GM21526 (cell line): ENCODE results near the gene OR2T5.
A peak's percentile ranks its signal among the peaks of the same experiment; 100 is the strongest.
"Not testable (repeated sequence)": the region's sequence is repeated elsewhere in the genome, so short reads cannot be mapped to it uniquely, and the experiment has no call there.

Experiments used
- ATAC-seq: cut with Tn5 transposase; IDR thresholded peaks from one replicate; pipeline ENCODE4 v1.9.1; 2021; ENCODE audit warnings: moderate library complexity; ENCODE audit not compliant: unreplicated experiment, low FRiP score

OR2T5 gene, protein sequence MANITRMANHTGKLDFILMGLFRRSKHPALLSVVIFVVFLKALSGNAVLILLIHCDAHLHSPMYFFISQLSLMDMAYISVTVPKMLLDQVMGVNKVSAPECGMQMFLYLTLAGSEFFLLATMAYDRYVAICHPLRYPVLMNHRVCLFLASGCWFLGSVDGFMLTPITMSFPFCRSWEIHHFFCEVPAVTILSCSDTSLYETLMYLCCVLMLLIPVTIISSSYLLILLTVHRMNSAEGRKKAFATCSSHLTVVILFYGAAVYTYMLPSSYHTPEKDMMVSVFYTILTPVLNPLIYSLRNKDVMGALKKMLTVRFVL

DNA sequence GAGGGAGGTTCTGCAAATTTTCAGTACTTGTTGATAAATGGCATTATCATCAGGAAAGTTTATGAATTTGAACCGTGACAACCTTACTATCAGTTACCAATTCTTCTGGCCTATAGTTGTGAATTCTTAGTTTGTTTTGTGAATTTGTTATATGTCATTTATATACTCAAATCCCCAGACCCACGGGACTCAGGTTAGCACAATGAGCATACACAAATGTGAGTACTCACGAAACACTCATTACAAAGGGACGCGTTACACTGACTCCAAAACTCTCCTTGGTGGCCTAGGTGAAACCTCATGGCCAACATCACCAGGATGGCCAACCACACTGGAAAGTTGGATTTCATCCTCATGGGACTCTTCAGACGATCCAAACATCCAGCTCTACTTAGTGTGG lies at the start of gene OR2T5:
TSS of gene OR2T5 (plus strand) at position 301 of the 400 bp plus-strand sequence. CDS start at position 301, 0 bp downstream.
- ATAC-seq, result not testable (repeated sequence)

DNA sequence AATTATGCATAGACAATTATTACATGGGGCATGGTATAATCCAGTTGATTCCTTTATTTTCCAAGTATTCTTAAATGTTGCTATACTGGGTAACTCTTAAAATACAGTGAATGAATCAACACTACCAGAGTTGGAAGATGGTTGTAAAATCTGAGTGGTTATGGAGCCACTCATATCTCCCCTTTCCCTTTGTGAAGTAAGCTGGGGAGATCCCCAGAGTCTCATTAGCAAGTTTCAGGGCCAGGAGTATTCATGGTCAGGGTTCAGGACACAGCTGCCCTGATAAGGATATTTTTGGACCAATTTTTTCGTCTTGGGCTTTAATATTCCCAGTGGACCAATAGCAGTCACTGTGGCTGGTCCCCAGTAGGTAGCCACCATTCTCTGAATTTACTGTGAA lies 49.7 kb upstream of the OR2T5 start:
- ATAC-seq, result not testable (repeated sequence)

DNA sequence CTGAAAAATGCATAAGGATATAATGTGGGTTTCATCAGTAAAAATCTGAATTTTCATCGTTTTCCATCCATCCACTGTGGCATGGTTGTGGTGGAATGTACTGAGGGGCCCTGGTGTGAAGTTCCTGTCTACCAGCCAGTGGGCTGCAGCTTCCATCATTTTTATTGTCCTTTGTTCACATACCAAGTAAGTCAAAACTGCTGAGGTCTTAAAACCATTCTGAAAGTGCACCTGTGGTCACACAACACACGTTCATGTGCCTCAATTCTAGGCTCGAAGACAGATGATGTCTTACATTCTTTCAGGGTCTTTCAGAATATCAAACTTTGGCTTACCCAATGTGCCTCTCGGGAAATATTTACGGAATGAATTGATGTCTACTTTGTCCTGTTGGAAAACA lies 49.1 kb upstream of the OR2T5 start:
- not testable (repeated sequence) for ATAC-seq

DNA sequence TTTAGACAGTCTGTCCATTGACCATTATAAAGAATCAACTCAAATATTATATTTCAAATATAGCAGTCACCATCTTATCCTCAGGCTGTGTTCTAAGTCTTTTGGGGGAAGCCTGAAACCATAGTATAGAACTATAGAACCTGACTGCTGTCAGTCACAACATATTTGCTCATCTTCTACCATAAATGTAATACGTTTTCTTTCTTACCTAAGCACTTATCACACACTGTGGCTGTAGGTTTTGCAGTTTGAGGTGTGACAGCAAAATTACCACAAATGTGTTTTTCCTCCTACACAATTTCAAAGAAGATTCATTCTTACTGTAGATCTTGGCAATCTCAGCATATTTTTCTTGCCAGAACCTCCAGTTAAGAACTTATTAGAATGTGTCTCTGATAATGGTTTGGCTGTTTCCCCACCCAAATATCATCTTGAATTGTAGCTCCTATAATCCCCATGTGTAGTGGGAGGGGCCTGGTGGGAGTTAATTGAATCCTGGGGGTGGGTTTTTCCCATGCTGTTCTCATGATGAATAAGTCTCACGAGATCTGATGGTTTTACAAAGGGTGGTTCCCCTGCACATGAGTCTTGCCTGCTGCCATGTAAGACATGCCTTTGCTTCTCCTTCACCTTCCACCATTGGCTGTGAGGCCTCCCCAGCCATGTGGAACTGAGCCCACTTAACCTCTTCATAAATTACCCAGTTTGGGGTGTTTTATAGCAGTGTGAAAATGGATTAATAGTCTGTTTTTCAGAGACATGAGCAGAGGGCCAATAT lies 45.7 kb upstream of the OR2T5 start:
- ATAC-seq, result not testable (repeated sequence)

DNA sequence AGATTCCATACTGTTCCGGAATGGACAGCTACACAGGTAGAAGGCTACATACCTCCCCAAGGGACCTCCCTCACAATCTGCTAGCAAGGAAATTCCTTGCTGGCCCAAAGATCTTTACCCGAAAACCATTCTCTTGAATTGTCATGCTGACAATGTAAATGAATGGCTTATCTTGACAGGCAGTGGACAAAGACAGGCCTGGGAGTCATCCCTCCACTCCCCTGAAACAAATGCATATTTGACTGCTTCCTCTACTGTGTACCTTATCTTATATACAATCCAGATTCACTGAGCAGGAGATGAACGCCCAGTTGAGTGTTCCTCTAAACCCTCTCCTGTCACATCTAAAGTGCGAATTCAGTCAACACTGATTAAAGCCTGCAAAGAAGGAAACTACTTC lies 43.8 kb upstream of the OR2T5 start:
- ATAC-seq, result not testable (repeated sequence)

DNA sequence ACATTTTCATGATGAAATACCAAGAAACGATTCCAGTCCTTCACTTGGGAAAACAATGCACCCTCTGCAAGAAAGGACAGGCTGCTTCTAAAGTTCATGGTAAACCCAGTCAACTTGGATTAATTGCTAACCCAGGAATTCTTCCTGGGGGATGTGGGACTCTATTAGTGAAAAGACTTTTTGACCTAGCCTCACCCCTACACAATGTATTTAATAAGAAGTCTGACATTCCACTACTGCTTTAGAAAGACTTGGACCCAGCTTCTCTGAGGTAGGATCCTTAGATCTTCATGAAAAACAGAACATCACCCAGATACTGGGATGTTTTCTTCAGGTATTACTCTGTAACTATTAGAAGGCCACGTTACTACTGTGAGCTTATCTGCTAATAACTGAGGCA lies 43.0 kb upstream of the OR2T5 start, which contains the start of gene OR2T2:
TSS of gene OR2T2 (plus strand) at position 239 of the 400 bp plus-strand sequence. CDS start 7,161 bp downstream, outside the sequence.
- ATAC-seq, result not testable (repeated sequence)

DNA sequence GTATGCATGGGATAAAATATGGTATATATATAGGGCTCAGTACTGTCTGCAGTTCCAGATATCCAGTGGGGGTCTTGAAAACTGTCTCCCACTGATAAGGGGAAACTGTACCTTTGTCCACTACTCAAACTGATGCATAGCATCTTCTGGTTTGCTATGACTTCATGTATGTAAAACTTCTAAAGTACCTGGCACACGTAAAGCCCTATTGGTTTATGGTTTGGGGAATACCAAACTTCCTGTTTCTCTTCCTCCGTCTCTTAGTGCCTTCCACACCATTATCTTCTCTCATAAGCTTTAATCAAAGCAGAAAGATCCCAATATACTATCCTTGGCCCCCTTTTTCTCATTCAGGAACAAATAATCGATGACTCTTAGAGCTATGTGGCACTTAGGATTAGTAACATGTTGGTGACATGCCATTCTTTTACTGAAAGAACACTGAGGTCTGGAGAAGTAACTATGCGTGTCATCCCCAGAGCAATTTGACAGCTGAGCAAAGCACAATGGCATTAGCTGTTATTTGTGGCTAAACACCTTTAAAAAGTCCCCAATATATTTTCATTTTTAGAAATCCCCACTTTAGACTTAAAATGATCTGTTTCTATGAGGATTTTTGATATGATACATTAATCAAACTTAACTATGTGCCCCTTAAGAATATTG lies 39.8 kb upstream of the OR2T5 start:
- ATAC-seq, result peak; percentile 44

DNA sequence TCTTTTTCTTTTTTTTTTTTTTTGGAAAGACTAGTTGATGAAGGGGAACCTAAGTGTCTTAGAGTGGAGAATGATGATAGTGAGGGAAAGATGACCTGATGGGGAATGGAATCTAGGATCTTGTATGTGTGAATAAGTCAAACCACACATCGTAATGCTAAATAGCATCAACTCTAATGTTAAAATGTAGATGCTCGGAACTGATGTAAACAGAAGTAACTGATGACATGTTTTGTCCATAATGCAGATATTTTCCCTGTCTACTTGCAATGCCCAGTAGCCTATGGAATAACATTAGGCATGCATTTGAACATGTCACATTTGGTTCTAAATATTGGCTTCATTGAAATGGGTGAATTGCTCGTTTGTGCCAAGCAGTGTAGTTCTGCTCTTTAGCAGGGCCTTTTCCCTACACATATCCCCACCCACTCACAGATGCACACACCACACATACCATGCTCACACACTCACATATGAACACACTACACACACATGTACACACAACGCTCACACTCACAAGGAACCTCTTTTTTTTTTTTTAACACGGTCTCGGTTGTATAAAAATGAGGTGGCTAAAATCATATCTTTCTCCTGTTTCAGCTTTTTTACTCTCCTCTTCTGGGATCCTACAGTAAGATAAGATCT lies 38.4 kb upstream of the OR2T5 start:
- ATAC-seq, result peak; percentile 13

DNA sequence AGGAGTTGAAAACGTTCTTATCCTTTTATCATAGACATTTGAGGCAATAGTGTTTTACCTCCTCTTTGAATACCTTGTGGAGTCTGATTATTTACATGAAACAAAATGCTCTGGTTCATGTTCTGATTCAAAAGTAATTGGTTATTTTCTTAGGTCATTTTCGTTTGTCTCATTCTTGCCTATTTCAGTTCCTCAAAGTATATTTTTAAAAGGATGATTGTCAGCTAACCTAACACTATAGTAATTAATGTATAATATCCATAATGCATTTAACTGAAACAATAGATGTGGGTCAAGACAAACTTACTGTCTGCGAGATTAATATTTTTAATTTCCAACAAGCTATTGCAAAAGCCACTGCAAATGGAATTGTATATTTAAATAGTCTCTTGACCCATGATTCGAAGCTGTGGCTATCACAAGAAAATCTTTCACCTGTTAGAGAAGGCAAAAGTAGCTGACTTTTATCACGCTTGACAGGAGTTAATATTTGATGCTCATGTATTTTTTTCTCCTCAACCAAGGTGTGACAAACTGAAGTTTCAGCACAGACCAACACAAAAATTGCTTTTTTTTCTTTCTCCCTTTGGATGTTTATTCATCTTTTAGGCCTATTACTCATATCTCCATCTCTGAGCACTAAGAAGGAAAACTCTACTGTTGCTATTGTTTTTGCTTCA lies 37.8 kb upstream of the OR2T5 start:
- peak; percentile 66 for ATAC-seq

DNA sequence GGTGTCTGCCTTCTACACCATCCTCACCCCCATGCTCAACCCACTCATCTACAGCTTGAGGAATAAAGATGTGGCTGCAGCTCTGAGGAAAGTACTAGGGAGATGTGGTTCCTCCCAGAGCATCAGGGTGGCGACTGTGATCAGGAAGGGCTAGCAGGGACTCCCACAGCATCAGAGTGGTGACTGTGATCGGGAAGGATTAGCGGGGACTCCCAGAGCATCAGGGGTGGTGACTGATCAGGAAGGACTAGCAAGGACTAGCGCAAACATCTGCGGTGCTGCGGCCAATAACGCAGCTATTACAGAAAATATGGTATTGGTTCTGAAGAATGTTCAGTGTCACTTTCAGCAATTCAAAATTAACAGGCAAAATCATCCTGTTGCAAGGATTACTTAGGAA lies 34.8 kb upstream of the OR2T5 start:
- ATAC-seq, result not testable (repeated sequence)

DNA sequence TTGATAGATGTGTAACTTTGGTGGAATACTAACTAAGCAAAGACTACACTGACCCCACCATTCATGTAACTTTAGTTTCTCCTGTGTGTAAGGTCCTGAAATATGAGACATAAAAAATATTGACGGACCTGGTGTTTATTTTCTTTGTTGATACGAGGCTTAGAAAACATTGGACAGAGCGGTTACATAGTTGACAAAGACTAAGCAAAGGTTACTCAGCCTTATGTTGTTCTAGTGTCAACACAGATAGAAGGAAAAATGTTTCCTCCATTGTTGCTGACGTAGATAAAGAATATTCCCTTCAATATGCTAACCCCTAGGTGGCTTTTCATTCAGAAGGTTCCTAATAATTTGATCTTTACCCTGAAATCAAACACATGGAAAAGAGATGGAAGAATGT lies 33.3 kb upstream of the OR2T5 start:
- ATAC-seq, result not testable (repeated sequence)

DNA sequence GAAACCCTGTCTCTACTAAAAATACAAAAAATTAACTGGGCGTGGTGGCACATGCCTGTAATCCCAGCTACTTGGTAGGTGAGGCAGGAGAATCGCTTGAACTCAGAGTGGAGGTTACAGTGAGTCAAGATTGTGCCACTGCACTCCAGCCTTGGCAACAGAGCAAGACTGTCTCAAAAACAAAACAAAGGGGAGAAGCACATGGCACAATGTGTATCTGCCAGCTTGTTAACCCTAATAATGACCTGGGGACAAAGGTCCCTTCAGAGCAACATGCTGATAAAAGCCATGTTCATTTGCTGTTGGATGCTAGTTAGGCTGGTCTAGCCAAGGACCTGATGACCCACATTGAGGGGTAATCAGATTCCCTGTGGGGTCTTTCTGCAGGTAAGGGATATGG lies 31.8 kb upstream of the OR2T5 start:
- not testable (repeated sequence) for ATAC-seq

DNA sequence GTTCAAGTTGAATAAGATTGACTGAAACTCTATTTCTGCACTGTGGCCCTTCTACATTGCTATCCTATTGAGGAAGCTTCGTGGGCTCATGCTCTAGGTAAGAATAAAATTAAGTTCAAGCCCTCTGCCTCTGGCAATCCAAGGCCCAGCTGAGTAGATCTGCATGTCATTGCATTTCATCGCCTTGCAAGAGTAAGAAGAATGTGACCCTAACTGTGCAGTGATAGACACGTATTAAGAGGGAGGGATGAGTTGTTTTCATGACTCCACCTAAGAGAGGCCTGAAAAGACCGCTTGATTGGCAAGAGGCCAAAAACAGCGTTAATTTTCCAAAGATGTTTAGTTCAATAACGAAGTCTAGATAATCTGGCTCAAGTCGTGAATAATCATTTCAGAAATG lies 29.3 kb upstream of the OR2T5 start:
- not testable (repeated sequence) for ATAC-seq

DNA sequence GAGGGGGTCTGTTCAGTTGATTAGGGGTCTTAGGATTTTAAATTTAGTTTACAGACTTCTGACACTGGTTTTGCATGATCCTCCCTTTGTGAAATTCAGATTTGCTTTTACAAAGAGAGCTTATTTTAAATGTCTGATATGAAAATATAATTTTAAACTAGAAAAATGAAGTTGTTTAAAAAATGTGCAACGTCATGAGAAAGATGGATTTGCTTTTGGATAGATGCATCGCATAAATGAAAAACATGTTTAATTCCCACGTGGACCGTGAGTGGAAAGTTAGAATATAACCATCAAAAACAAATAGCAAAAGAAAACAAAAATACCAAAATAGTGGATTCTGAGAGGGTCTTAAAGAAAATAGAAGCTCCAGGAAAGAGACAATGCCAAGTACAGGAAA lies 17.2 kb upstream of the OR2T5 start:
- no peak for ATAC-seq

DNA sequence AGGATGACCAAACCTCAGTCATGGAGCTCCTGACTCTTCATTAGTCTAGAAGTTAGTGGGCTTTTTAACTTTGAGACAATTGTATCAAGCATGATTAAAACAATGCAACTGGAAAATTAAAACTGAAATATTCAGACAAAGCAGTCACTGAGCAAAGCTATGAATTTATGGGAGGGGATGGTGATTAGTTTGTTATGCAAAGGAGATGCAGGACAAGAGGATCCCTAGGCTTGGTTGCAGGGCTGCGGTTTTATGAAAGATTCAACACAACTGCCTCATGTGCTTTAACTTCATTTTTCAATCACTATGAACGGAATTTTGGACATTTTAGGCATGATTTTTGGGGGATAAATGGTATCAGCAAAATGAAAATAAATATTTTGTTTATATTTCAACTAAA lies 16.3 kb upstream of the OR2T5 start:
- not testable (repeated sequence) for ATAC-seq

DNA sequence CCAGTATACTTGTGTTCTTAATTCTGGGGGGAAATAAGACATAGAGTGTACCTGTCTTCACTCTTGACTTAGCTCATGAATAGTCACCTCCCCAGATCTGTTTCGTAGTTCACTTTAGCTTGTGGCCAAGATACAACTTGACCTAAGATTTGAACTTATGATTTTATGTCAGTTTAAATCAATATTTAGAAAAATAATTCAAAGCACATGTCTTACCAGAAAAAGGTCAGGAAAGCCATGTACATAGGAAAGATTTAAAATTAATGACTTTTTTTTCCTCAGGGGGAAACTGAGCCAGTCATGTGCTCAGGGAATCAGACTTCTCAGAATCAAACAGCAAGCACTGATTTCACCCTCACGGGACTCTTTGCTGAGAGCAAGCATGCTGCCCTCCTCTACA lies 15.3 kb upstream of the OR2T5 start, which contains the start of gene OR2T3:
TSS of gene OR2T3 (plus strand) at position 301 of the 400 bp plus-strand sequence. CDS start at position 301, 0 bp downstream.
- not testable (repeated sequence) for ATAC-seq

DNA sequence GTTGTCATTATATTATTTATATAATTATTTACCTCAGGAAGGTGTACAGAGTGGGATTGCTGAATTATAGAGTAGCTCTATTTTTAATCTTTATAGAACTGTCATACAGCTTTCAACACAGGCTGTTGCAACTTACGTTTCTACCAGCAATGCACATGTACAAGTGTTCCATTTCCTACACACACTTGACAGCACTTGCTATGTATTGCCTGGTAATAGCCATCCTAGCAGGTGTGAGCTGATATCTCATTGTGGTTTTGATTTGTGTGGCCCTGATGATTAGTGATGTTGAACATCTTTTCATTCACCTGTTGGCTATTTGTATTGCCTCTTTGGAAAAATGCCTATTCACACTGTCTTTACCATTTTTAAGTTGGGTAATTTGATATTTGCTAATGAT lies 12.7 kb upstream of the OR2T5 start:
- not testable (repeated sequence) for ATAC-seq

DNA sequence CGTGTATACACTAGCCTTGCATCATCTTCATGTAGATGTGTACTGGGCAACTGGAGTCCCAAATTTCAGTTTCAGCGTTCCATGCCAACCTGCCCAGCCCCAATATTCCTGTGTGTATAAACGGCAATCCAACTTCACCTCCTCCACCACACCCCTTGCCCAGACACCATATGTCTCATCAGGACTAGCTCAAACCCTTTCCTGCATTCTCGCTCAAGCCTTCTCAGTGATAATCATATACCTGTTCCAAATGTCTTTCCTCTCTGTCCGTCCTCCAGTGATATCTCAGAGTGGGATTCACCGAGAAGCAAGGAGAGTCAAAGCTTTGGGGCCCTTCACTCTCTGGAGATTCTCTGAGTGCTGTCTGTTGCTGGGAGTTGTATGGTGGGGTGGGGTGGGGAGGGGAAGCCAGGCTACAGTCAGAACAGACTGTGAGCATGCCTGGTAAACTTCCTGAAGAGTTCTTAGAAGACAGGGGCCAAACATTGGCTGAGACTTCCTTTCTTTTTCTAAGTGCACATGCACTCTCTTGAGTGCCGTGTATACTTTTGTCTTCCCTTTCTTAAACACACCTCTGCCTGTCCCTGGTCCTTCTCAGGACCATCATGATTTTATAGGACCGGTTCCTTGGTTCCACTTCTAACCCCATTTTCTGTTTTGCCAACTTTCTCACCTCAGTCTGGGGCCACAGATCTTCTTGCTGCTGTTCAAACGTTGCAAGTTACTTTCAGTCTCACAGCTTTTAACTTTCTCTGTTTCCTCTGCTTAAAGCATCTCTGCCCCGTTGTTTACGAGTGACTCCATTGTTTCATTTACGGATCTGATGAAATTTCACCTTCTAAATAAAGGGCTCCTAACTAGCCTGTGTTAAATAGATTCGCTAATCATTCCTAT lies 6.5 kb upstream of the OR2T5 start:
- peak; percentile 80 for ATAC-seq

DNA sequence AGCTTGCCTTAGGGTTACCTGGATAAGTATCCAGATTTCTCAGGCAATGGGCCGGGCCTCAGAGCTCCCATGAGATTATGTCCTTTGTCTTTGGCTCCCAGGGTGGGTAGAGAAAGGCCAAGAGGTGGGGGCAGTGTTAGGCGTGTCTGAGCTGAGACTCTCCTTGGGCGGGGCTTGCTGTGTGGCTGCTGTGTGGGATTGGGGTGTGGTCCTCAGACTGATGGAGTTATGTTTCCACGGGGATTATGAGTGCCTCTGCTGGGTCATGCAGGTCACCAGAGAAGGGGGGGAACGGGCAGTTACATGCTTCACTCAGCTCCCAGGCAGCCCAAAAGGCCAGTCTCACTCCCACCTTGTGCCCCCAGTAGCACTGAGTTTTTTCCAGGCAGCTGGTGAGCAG lies 8.3 kb downstream of the OR2T5 start:
- ATAC-seq, result not testable (repeated sequence)
